Neural cell (in vitro differentiated cells): ENCODE data around the gene RHOC. TPM values are rescaled to one million over a fixed set of nuclear protein-coding genes. Genes with fewer than 3 reads are reported as not detected.

Source experiments
- H2AFZ ChIP-seq: fragments of 200-600, 300-800 bp; sonication (generic), shearing (Covaris generic); 2 replicates; pipeline ENCODE4 v1.6.0; 2014; ENCODE audit warnings: low read depth, mild to moderate bottlenecking, antibody characterized with exemption, low read length, moderate library complexity
- H3F3A ChIP-seq: fragments of 200-600 bp; shearing (Covaris generic); 2 replicates; pipeline ENCODE4 v1.6.1; 2016; ENCODE audit warnings: mild to moderate bottlenecking, moderate library complexity, mixed read lengths, antibody characterized with exemption, low read length; ENCODE audit not compliant: insufficient read depth, poor library complexity, severe bottlenecking
- H3K27ac ChIP-seq: fragments of 200-600, 300-800 bp; sonication (generic), shearing (Covaris generic); 2 replicates; pipeline ENCODE4 v1.5.1; 2014; ENCODE audit warnings: mild to moderate bottlenecking, low read length, moderate library complexity
- H3K27me3 ChIP-seq: fragments of 300-800, 200-600 bp; sonication (generic), shearing (Covaris generic); 2 replicates; pipeline ENCODE4 v1.6.0; 2014; ENCODE audit warnings: mild to moderate bottlenecking, low read depth, low read length, moderate library complexity; ENCODE audit not compliant: insufficient read depth
- H3K36me3 ChIP-seq: fragments of 300-800, 200-600 bp; sonication (generic), shearing (Covaris generic); 2 replicates; pipeline ENCODE4 v1.5.1; 2014; ENCODE audit warnings: mild to moderate bottlenecking, antibody characterized with exemption, low read length, moderate library complexity; ENCODE audit not compliant: insufficient read depth
- H3K4me2 ChIP-seq: fragments of 300-800, 200-600 bp; sonication (generic), shearing (Covaris generic); 2 replicates; pipeline ENCODE4 v1.6.0; 2014; ENCODE audit warnings: mild to moderate bottlenecking, low read length
- H3K4me3 ChIP-seq: fragments of 300-800, 200-600 bp; sonication (generic), shearing (Covaris generic); 2 replicates; pipeline ENCODE4 v1.5.1; 2014; ENCODE audit warnings: mild to moderate bottlenecking, low read length, moderate library complexity
- H3K79me2 ChIP-seq: fragments of 200-600 bp; shearing (Covaris generic); replicated peaks from 2 replicates; pipeline ENCODE4 v1.6.0; 2014; ENCODE audit warnings: mild to moderate bottlenecking, low read length, moderate library complexity; ENCODE audit not compliant: insufficient read depth
- H3K9ac ChIP-seq: fragments of 300-800, 200-600 bp; sonication (generic), shearing (Covaris generic); 2 replicates; pipeline ENCODE4 v1.6.1; 2016; ENCODE audit warnings: mild to moderate bottlenecking, low read length, mixed read lengths
- H3K9me2 ChIP-seq: fragments of 200-600 bp; shearing (Covaris generic); 2 replicates; pipeline ENCODE4 v1.6.1; 2016; ENCODE audit warnings: mild to moderate bottlenecking, low read length, mixed read lengths; ENCODE audit not compliant: insufficient read depth
- H3K9me3 ChIP-seq: fragments of 200-600, 300-800 bp; sonication (generic), shearing (Covaris generic); 2 replicates; pipeline ENCODE4 v1.6.1; 2016; ENCODE audit warnings: mild to moderate bottlenecking, mixed run types, low read length, moderate library complexity, mixed read lengths
- H4K20me1 ChIP-seq: fragments of 200-600 bp; shearing (Covaris generic); 2 replicates; pipeline ENCODE4 v1.6.1; 2016; ENCODE audit warnings: mild to moderate bottlenecking, mixed run types; ENCODE audit not compliant: insufficient read depth
- CTCF ChIP-seq: fragments of 450-650 bp; IDR thresholded peaks from 2 replicates; pipeline ENCODE4 v1.5.1; 2014; ENCODE audit warnings: antibody characterized with exemption, mild to moderate bottlenecking, moderate library complexity; ENCODE audit not compliant: poor library complexity, severe bottlenecking
- EP300 ChIP-seq: fragments of 450-650 bp; conservative IDR thresholded peaks from 2 replicates; pipeline ENCODE4 v1.6.1; 2014; ENCODE audit warnings: antibody characterized with exemption, mild to moderate bottlenecking, moderate library complexity; ENCODE audit not compliant: poor library complexity, severe bottlenecking
- EZH2 ChIP-seq: fragments of 200-600, 300-800 bp; shearing (Covaris generic), sonication (generic); IDR thresholded peaks from 2 replicates; pipeline ENCODE4 v1.6.1; 2014; ENCODE audit warnings: antibody characterized with exemption, low read length, borderline replicate concordance, mild to moderate bottlenecking; ENCODE audit not compliant: insufficient read depth, poor library complexity, severe bottlenecking
- MXI1 ChIP-seq: fragments of 450-650 bp; conservative IDR thresholded peaks from 2 replicates; pipeline ENCODE4 v1.6.1; 2014; ENCODE audit warnings: antibody characterized with exemption, mild to moderate bottlenecking; ENCODE audit not compliant: poor library complexity, severe bottlenecking
- POLR2AphosphoS5 ChIP-seq: IDR thresholded peaks from 2 replicates; pipeline ENCODE4 v1.6.1; 2012
- RAD21 ChIP-seq: fragments of 450-650 bp; conservative IDR thresholded peaks from 2 replicates; pipeline ENCODE4 v1.6.1; 2014; ENCODE audit warnings: antibody characterized with exemption, mild to moderate bottlenecking, moderate library complexity
- REST ChIP-seq: IDR thresholded peaks from 2 replicates; pipeline ENCODE4 v1.6.1; 2012; ENCODE audit warnings: borderline replicate concordance
- SMC3 ChIP-seq: fragments of 450-650 bp; conservative IDR thresholded peaks from 2 replicates; pipeline ENCODE4 v1.6.1; 2014; ENCODE audit warnings: antibody characterized with exemption, mild to moderate bottlenecking, moderate library complexity; ENCODE audit not compliant: poor library complexity
- TAF1 ChIP-seq: IDR thresholded peaks from 2 replicates; pipeline ENCODE4 v1.6.1; 2012; ENCODE audit warnings: low read depth
- polyA plus RNA-seq: library from polyadenylated mRNA; depleted of rRNA; stranded (reverse); fragments of >200 nt; gene quantifications from 2 replicates; pipeline ENCODE4 v1.2.3, GENCODE V29; 2014

RHOC gene
- polyA plus RNA-seq, 1 donor from 2014 or later: 5.0 TPM

GRCh38 chr1:112678605-112679004 lies 28.3 kb downstream of the RHOC start:
- no peak for TF ChIP-seq EP300
- no peak overlapping the region for H3K4me2 ChIP-seq
- no peaks in the 10 kb centered on the region for H3K79me2 ChIP-seq

GRCh38 chr1:112677501-112677900 lies 29.4 kb downstream of the RHOC start:
- Histone ChIP-seq H3K4me2 (no peak overlapping the region), H4K20me1 (no peaks in the 10 kb centered on the region), H3K27ac (no peak overlapping the region), H3K9me3 (no peaks in the 10 kb centered on the region), H3K4me3 (no peak overlapping the region), H3K9me2 (no peaks in the 10 kb centered on the region), H3K36me3 (no peaks in the 10 kb centered on the region), H2AFZ (no peak overlapping the region), H3F3A (no peaks in the 10 kb centered on the region), H3K9ac (no peak overlapping the region), H3K27me3 (no peaks in the 10 kb centered on the region), H3K79me2 (no peaks in the 10 kb centered on the region)
- TF ChIP-seq RAD21 (no peak), CTCF (no peak), TAF1 (no peak), REST (no peak), POLR2AphosphoS5 (no peak), EZH2 (no peak), SMC3 (no peak), MXI1 (no peak), EP300 (no peak)

More at GRCh38 chr1:112678605-112679004, 28.3 kb downstream of the RHOC start:
- no peak overlapping the region for H2AFZ ChIP-seq
- H3F3A ChIP-seq: no peaks in the 10 kb centered on the region
- H3K36me3 ChIP-seq: no peaks in the 10 kb centered on the region
- no peaks in the 10 kb centered on the region for H3K27me3 ChIP-seq
- H3K9ac ChIP-seq: no peak overlapping the region
- no peak overlapping the region for H3K27ac ChIP-seq
- H3K9me2 ChIP-seq: no peaks in the 10 kb centered on the region
- no peaks in the 10 kb centered on the region for H3K9me3 ChIP-seq
- H3K4me3 ChIP-seq: no peak overlapping the region
- no peaks in the 10 kb centered on the region for H4K20me1 ChIP-seq

- H3K27ac ChIP-seq: no peak overlapping the region
- H2AFZ ChIP-seq: no peak overlapping the region
- TF ChIP-seq MXI1: no peak
- no peak for TF ChIP-seq REST
- TF ChIP-seq RAD21: no peak
- no peak for TF ChIP-seq EP300
- no peak for TF ChIP-seq SMC3
- TF ChIP-seq CTCF: no peak
- H3K9ac ChIP-seq: no peak overlapping the region
- H3K36me3 ChIP-seq: peaks cover 2% of the 10 kb centered on the region
- no peaks in the 10 kb centered on the region for H3K9me2 ChIP-seq
- no peak overlapping the region for H3K4me2 ChIP-seq
- no peak overlapping the region for H3K4me3 ChIP-seq
- H3K79me2 ChIP-seq: no peaks in the 10 kb centered on the region
- no peaks in the 10 kb centered on the region for H4K20me1 ChIP-seq
- no peaks in the 10 kb centered on the region for H3K27me3 ChIP-seq
- no peaks in the 10 kb centered on the region for H3K9me3 ChIP-seq
- H3F3A ChIP-seq: no peaks in the 10 kb centered on the region
These were observed 30.4 kb downstream of the RHOC start for GRCh38 chr1:112676543-112676942.
